HT1080 (cell line): ENCODE data around the gene TACSTD2. TPM values are rescaled to one million over a fixed set of nuclear protein-coding genes. Genes with fewer than 3 reads are reported as not detected.

Experiments used
- total RNA-seq: library from RNA; depleted of rRNA; stranded (reverse); fragments of >200 nt; shearing (Covaris generic); gene quantifications from 2 replicates; pipeline ENCODE4 v1.2.3, GENCODE V29; 2014; rRNA removed

TACSTD2 gene
- total RNA-seq, 1 experiment from 2014 or later, result not detected

Other genes with a start within 250 kb of the TACSTD2 start
- 18.8 and 22.6 TPM in 2 replicates for gene OMA1, start 30.5 kb downstream of the TACSTD2 start, total RNA-seq
- gene MYSM1, start 122.8 kb upstream of the TACSTD2 start, total RNA-seq, result 8.6 and 9.9 TPM in 2 replicates
- gene JUN, start 206.8 kb upstream of the TACSTD2 start, total RNA-seq, result 112 and 132 TPM in 2 replicates